LNCaP clone FGC (cell line): ENCODE data around the gene SERINC5.

Source experiments
- DNase-seq: peaks from one replicate; pipeline ENCODE4 v3.0.0-alpha.2; 2011; ENCODE audit warnings: low read depth
- H3K4me3 ChIP-seq: 2 replicates; pipeline ENCODE4 v1.5.1; 2011; ENCODE audit warnings: mild to moderate bottlenecking, low read depth, low read length, control low read depth
- TF ChIP-seq, protein P1 (sequence below): IDR thresholded peaks from 2 replicates; pipeline ENCODE4 v1.5.1; 2012; ENCODE audit warnings: mild to moderate bottlenecking; ENCODE audit not compliant: control insufficient read depth, insufficient read depth; ENCODE audit errors: extremely low read depth

The SERINC5 gene

DNA sequence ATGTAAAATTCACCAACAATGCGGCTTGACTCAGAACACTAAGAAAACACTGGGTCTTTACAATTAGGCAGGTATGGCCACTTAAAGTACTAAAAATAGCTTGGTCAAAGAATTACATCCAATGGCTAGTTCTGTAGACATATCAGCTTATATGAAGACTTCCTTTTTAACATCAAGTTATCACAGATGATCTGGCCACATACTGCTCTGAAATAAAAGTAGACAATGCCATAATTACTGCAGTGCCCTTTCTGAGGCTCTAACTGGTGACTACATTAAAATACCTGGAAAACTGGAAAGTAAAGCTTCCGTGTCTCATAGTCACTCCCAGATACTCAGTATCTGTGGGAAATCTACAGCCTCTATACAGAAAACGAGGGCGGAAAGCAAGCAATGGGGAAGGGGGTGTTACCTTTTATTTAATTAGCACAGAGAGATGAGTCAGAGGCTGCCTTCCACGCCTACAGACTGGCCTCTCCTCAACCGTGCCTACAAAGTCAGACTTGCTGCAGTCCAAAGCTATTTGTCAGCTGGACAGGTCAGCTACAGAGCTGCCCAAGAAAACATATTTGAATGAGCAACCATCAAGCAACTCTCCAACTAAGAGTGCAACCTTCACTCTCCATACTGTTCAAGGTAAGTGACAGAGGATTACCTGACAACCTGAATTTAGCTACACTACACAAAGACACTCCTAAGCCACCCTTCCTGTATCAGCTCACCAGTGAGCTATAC, 8.7 kb downstream of the SERINC5 start:
- TF ChIP-seq, protein P1, sequence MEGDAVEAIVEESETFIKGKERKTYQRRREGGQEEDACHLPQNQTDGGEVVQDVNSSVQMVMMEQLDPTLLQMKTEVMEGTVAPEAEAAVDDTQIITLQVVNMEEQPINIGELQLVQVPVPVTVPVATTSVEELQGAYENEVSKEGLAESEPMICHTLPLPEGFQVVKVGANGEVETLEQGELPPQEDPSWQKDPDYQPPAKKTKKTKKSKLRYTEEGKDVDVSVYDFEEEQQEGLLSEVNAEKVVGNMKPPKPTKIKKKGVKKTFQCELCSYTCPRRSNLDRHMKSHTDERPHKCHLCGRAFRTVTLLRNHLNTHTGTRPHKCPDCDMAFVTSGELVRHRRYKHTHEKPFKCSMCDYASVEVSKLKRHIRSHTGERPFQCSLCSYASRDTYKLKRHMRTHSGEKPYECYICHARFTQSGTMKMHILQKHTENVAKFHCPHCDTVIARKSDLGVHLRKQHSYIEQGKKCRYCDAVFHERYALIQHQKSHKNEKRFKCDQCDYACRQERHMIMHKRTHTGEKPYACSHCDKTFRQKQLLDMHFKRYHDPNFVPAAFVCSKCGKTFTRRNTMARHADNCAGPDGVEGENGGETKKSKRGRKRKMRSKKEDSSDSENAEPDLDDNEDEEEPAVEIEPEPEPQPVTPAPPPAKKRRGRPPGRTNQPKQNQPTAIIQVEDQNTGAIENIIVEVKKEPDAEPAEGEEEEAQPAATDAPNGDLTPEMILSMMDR = no peak
- H3K4me3 ChIP-seq = peak overlapping the region; percentile 41
- DNase-seq = peak; percentile 97

DNA sequence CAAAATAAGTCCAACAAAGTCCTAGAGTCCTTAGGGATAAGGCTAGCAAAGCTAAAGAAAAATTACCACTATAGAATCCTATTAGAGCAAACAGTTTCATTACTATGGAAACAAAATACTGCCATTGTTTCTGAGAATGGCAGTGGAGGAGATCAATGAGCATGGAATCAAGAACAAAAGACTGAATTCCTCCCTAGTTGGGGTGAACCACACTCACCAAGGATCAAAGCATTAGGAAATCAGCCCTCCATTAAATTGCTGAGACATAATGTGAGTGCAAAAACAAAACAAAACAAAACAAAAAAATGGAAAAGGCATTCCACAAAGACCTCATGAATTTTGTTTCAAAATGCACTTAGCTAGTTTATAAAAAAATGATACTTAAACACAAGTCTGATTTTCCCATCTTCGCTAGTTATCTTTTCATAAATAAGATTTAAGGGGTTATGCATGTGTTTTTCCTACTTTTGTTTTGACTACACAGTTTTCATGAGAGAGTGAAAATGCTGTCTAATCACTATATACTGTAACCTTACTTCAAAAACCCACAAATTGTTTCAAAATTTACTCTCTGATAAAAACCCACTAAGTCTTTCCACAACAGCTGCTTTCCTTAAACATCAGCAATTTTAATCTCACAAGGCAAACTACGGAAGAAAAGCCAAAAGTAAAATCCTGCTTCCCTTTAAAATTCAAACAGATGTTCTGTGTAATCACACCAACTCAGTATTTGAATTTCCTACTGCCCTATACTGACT, 9.7 kb downstream of the SERINC5 start:
- peak overlapping the region; percentile 41 for H3K4me3 ChIP-seq
- TF ChIP-seq, protein P1 = no peak
- no peak for DNase-seq

- no peak overlapping the region for H3K4me3 ChIP-seq
- TF ChIP-seq, protein P1 = no peak
- DNase-seq = no peak
Measured at GRCh38 chr5:80243567-80243966, 12.3 kb downstream of the SERINC5 start.

GRCh38 chr5:80242849-80243248, 13.0 kb downstream of the SERINC5 start:
- H3K4me3 ChIP-seq = no peak overlapping the region
- no peak for DNase-seq

GRCh38 chr5:80240368-80240986, 15.4 kb downstream of the SERINC5 start:
- DNase-seq = no peak
- TF ChIP-seq, protein P1 = no peak
- no peak overlapping the region for H3K4me3 ChIP-seq

More at GRCh38 chr5:80242849-80243248, 13.0 kb downstream of the SERINC5 start:
- TF ChIP-seq, protein P1 = no peak

GRCh38 chr5:80239680-80240367, 16.0 kb downstream of the SERINC5 start:
- TF ChIP-seq, protein P1 = no peak
- no peak for DNase-seq

More at GRCh38 chr5:80239680-80240367, 16.0 kb downstream of the SERINC5 start:
- no peak overlapping the region for H3K4me3 ChIP-seq
